HG02938 (cell line): ENCODE measurements around the gene HEPACAM.

Experiments used
- ATAC-seq: cut with Tn5 transposase; IDR thresholded peaks from one replicate; pipeline ENCODE4 v1.9.1; 2021; ENCODE audit warnings: mild to moderate bottlenecking, moderate library complexity; ENCODE audit not compliant: unreplicated experiment

HEPACAM gene

GRCh38 chr11:124943741-124944140, 7.9 kb upstream of the HEPACAM start:
- no peak for ATAC-seq

- ATAC-seq, result no peak
Measured at GRCh38 chr11:124943254-124943616, 7.4 kb upstream of the HEPACAM start.

GRCh38 chr11:124942466-124943253, 6.8 kb upstream of the HEPACAM start:
- ATAC-seq, result no peak

- ATAC-seq, result no peak
Measured at GRCh38 chr11:124941703-124942102, 5.9 kb upstream of the HEPACAM start.

GRCh38 chr11:124938970-124939369, 3.1 kb upstream of the HEPACAM start:
- no peak for ATAC-seq

- no peak for ATAC-seq
Measured at GRCh38 chr11:124938206-124938765, 2.4 kb upstream of the HEPACAM start.

GRCh38 chr11:124937336-124937935, 1.6 kb upstream of the HEPACAM start:
- no peak for ATAC-seq

- ATAC-seq, result no peak
Measured at GRCh38 chr11:124934862-124935547, 842 bp downstream of the HEPACAM start.

- ATAC-seq, result peak; percentile 96
Measured at GRCh38 chr11:124930799-124931198, 5.0 kb downstream of the HEPACAM start.

GRCh38 chr11:124928942-124929665, 6.7 kb downstream of the HEPACAM start:
- no peak for ATAC-seq

- no peak for ATAC-seq
Measured at GRCh38 chr11:124923296-124923695, 12.6 kb downstream of the HEPACAM start.

GRCh38 chr11:124922831-124923230, 13.0 kb downstream of the HEPACAM start:
- no peak for ATAC-seq

GRCh38 chr11:124920870-124921609, 14.8 kb downstream of the HEPACAM start:
- ATAC-seq, result no peak

- no peak for ATAC-seq
Measured at GRCh38 chr11:124920356-124920755, 15.5 kb downstream of the HEPACAM start.

GRCh38 chr11:124919898-124920297, 15.9 kb downstream of the HEPACAM start:
- ATAC-seq, result no peak

GRCh38 chr11:124918950-124919349, 16.9 kb downstream of the HEPACAM start, which contains the start of gene HEPN1:
TSS of gene HEPN1 (plus strand) at chr11:124919250.
- no peak for ATAC-seq

GRCh38 chr11:124917115-124917637, 18.7 kb downstream of the HEPACAM start:
- ATAC-seq, result no peak

- ATAC-seq, result no peak
Measured at GRCh38 chr11:124916370-124916710, 19.5 kb downstream of the HEPACAM start.

GRCh38 chr11:124915541-124916369, 20.1 kb downstream of the HEPACAM start:
- ATAC-seq, result no peak
